Activated CD4-positive, alpha-beta memory T cell treated with anti-CD3 and anti-CD28 coated beads for 36 hours (primary cell): ENCODE results near the gene ST6GAL1. TPM values are rescaled to one million over a fixed set of nuclear protein-coding genes. Genes with fewer than 3 reads are reported as not detected.
A peak's percentile ranks its signal among the peaks of the same experiment; 100 is the strongest.

Source experiments
- CTCF ChIA-PET: fragments of 350-600 bp; sonication (Branson Sonifier 250); formaldehyde crosslinking; loops from one replicate; lab custom pipeline; 2021; ENCODE audit warnings: antibody characterized with exemption, inconsistent platforms; lab: Charles Lee
- POLR2A ChIA-PET: fragments of 350-600 bp; sonication (Branson Sonifier 250); formaldehyde crosslinking; loops from one replicate; lab custom pipeline; 2021; ENCODE audit warnings: antibody characterized with exemption; lab: Charles Lee
- DNase-seq: peaks from one replicate; pipeline ENCODE4 v3.0.0-alpha.2; 2020
- H3K27ac Mint-ChIP-seq: one replicate; pipeline ENCODE4 v1.8.0; 2021; ENCODE audit warnings: mixed read lengths
- H3K27me3 Mint-ChIP-seq: one replicate; pipeline ENCODE4 v1.8.0; 2021; ENCODE audit warnings: mixed read lengths
- H3K36me3 Mint-ChIP-seq: one replicate; pipeline ENCODE4 v1.8.0; 2021; ENCODE audit warnings: mixed read lengths
- H3K4me1 Mint-ChIP-seq: one replicate; pipeline ENCODE4 v1.8.0; 2021; ENCODE audit warnings: low read depth, mixed read lengths
- H3K4me3 Mint-ChIP-seq: one replicate; pipeline ENCODE4 v1.8.0; 2021; ENCODE audit warnings: mild to moderate bottlenecking, mixed read lengths
- H3K9me3 Mint-ChIP-seq: one replicate; pipeline ENCODE4 v1.8.0; 2021; ENCODE audit warnings: mixed read lengths
- intact Hi-C: fragments of 100-400 bp; cut with micrococcal nuclease; formaldehyde crosslinking; loops from one replicate; pipeline ENCODE4 v1.15.1; 2023
- total RNA-seq, 2 experiments: library from RNA; stranded (reverse); gene quantifications; one replicate each; pipeline ENCODE4 v1.2.3, GENCODE V29; 2021

Gene ST6GAL1
- total RNA-seq, 2 experiments from 2014 or later: 99.9 to 113 TPM

DNA sequence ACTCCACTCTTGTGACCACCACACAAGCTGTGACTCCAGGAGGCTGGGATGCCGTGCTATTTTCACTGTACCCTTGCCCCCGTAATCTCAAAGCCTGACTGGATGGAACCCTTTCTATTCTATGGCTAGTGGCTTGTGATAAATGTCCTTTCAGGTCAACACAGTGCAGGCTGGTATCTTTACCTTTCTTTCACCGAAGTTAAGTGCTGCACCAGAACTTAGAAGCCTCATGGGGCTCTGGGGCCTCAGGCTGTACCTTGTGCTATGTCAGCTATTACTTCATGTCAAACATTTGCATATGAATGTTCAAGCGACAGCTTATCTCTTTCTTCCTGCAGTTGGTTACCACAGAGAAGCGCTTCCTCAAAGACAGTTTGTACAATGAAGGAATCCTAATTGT, 142.2 kb downstream of the ST6GAL1 start:
- CTCF ChIA-PET: interaction anchor here (1.2 kb wide), 1 partner anchor 45 kb away, joined by 3 read pairs; no protein-coding TSS in a partner anchor
- H3K36me3 Mint-ChIP-seq: peaks cover 69% of the 10 kb centered on the region
- no peaks in the 10 kb centered on the region for H3K9me3 Mint-ChIP-seq
- H3K4me1 Mint-ChIP-seq: peaks cover 11% of the 10 kb centered on the region
- intact Hi-C loops: no loop called here
- no peak overlapping the region for H3K4me3 Mint-ChIP-seq
- POLR2A ChIA-PET: no interaction called here
- H3K27ac Mint-ChIP-seq: peak overlapping the region; percentile 56
- no peaks in the 10 kb centered on the region for H3K27me3 Mint-ChIP-seq
- no peak for DNase-seq

- CTCF ChIA-PET: interaction anchor here (1.4 to 1.7 kb wide), 2 partner anchors 48 to 224 kb away, joined by 3 to 5 read pairs; no protein-coding TSS in a partner anchor
- no peak overlapping the region for H3K4me3 Mint-ChIP-seq
- intact Hi-C loops: no loop called here
- POLR2A ChIA-PET: no interaction called here
- peaks cover 9% of the 10 kb centered on the region for H3K4me1 Mint-ChIP-seq
- peaks cover 68% of the 10 kb centered on the region for H3K36me3 Mint-ChIP-seq
- no peak overlapping the region for H3K27ac Mint-ChIP-seq
- no peak for DNase-seq
- H3K9me3 Mint-ChIP-seq: no peaks in the 10 kb centered on the region
- no peaks in the 10 kb centered on the region for H3K27me3 Mint-ChIP-seq
Observed at GRCh38 chr3:187073581-187074098, 143.3 kb downstream of the ST6GAL1 start.

- peaks cover 57% of the 10 kb centered on the region for H3K36me3 Mint-ChIP-seq
- H3K4me3 Mint-ChIP-seq: no peak overlapping the region
Observed at GRCh38 chr3:187074846-187075245, 144.5 kb downstream of the ST6GAL1 start.

DNA sequence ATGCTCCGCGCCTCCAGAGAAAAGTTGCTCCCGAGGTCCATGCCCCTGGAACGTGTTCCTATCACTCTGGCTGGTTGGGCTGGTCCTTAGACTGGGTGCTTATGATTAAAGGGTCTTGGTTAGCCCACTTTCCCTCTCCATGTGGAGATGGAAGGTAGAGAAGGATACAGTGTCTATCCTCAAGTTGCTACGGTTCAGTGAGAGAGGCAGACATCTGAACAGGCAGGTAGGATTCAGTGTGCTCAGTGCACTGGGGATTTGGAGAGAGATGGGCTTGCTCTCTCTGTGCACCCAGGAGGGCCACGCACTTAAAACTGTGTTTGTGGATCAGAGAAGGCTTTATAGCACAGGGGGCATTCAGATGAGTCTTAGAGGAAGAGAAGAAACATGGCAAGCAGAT, 146.0 kb downstream of the ST6GAL1 start:
- CTCF ChIA-PET: no interaction called here
- Mint-ChIP-seq H3K4me1 (no peaks in the 10 kb centered on the region), H3K9me3 (no peaks in the 10 kb centered on the region), H3K27ac (peak overlapping the region; percentile 55), H3K27me3 (no peaks in the 10 kb centered on the region), H3K4me3 (no peak overlapping the region), H3K36me3 (peaks cover 49% of the 10 kb centered on the region)
- no peak for DNase-seq
- POLR2A ChIA-PET: no interaction called here
- intact Hi-C loops: no loop called here

More at GRCh38 chr3:187074846-187075245, 144.5 kb downstream of the ST6GAL1 start:
- no peak for DNase-seq
- ChIA-PET POLR2A (no interaction called here), CTCF (interaction anchor here (1.0 to 1.4 kb wide), 2 partner anchors 49 to 76 kb away, joined by 3 read pairs; no protein-coding TSS in a partner anchor)
- H3K27me3 Mint-ChIP-seq: no peaks in the 10 kb centered on the region
- H3K9me3 Mint-ChIP-seq: no peaks in the 10 kb centered on the region
- intact Hi-C loops: no loop called here
- H3K27ac Mint-ChIP-seq: no peak overlapping the region
- peaks cover 6% of the 10 kb centered on the region for H3K4me1 Mint-ChIP-seq

GRCh38 chr3:187077085-187077484, 146.8 kb downstream of the ST6GAL1 start:
- H3K27me3 Mint-ChIP-seq: no peaks in the 10 kb centered on the region
- intact Hi-C loops: no loop called here
- no peak for DNase-seq
- H3K36me3 Mint-ChIP-seq: peaks cover 48% of the 10 kb centered on the region
- H3K4me1 Mint-ChIP-seq: no peaks in the 10 kb centered on the region
- H3K27ac Mint-ChIP-seq: no peak overlapping the region
- H3K9me3 Mint-ChIP-seq: no peaks in the 10 kb centered on the region
- ChIA-PET CTCF (no interaction called here), POLR2A (no interaction called here)
- H3K4me3 Mint-ChIP-seq: no peak overlapping the region

DNA sequence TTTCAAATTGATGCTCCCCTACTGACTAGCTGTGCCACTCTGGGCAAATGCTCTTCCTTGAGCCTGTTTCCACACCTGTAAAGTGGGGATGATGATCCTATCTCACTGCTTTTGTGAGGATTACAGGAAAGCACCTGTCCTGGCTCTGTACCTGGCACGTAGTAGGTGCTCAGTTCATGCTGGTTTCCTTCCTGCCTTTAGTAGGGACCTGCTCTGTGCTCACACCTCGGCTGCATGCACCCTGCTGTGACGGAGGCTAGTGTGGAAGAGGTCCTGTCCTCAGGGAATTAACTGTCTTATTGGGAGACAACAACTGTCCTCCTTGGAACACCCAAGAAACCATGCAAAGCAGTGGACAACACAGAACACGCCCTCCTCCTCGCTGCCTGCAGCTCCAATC, 147.2 kb downstream of the ST6GAL1 start:
- intact Hi-C loops: no loop called here
- Mint-ChIP-seq H3K27ac (no peak overlapping the region), H3K4me1 (no peaks in the 10 kb centered on the region), H3K27me3 (no peaks in the 10 kb centered on the region), H3K36me3 (peaks cover 44% of the 10 kb centered on the region), H3K4me3 (no peak overlapping the region), H3K9me3 (no peaks in the 10 kb centered on the region)
- ChIA-PET POLR2A (no interaction called here), CTCF (no interaction called here)
- no peak for DNase-seq

GRCh38 chr3:187079090-187080022, 149.0 kb downstream of the ST6GAL1 start:
- peaks cover 3% of the 10 kb centered on the region for H3K4me1 Mint-ChIP-seq
- H3K36me3 Mint-ChIP-seq: peaks cover 30% of the 10 kb centered on the region
- ChIA-PET CTCF (no interaction called here), POLR2A (no interaction called here)
- H3K9me3 Mint-ChIP-seq: no peaks in the 10 kb centered on the region
- no peak overlapping the region for H3K27ac Mint-ChIP-seq
- DNase-seq: no peak
- no peak overlapping the region for H3K4me3 Mint-ChIP-seq
- intact Hi-C loops: no loop called here
- no peaks in the 10 kb centered on the region for H3K27me3 Mint-ChIP-seq

DNA sequence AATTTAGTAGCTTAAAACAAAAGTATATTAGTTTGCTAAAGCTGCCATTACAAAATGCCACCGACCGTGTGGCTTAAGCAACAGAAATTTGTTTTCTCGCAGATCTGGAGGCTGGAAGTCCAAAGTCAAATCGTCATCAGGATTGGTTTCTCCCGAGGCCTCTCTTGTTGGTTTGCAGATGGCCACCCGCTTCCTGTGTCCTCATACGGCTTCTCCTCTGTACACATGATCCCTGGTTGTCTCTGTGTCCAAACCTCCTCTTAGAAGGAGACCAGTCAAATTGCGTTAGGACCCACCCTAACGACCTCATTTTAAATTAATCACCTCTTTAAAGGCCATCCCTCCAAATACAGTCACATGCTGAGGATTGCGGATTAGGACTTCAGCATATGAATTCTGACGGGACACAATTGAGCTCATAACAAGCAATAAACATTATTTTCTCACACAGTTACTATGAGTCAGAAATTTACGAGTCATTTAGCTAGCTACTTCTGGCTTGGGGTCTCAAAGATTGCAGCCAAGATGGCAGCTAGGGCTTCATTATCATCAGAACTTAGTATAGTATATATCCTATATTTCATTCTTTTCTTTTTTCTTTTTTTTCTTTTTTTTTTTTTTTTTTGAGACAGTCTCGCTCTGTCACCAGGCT, 150.6 kb downstream of the ST6GAL1 start:
- Mint-ChIP-seq H3K36me3 (peaks cover 22% of the 10 kb centered on the region), H3K4me3 (no peak overlapping the region), H3K9me3 (no peaks in the 10 kb centered on the region), H3K27me3 (no peaks in the 10 kb centered on the region), H3K4me1 (peaks cover 11% of the 10 kb centered on the region), H3K27ac (no peak overlapping the region)
- ChIA-PET CTCF (no interaction called here), POLR2A (no interaction called here)
- intact Hi-C loops: no loop called here
- DNase-seq: no peak

DNA sequence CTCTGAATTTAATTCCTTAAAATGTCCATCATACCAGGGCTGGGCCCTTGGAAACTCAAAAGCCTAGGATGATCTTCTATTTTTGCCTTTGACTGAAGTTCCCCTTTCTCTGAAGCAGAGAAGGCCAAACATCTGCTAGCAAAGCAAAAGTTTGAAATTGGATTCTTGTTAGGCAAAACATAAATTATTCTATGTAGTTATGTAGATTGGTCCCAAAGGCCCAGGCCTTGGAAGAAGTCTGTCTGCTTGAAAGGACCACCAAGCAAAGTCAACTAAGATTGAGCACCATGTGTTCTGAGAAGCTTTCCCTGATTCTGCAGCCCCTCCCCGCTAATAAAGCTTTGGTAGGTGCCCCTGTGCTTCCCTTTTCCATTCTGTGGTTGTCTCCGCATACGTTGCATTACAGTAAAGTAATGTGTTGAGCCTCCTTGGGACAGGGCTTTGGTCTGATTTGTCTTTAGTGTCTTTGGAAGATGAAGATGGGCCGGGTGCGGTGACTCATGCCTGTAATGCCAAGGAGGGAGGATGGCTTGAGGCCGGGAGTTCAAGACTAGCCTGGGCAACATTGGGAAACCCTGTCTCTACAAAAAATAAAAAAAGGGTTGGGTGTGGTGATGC, 152.5 kb downstream of the ST6GAL1 start:
- intact Hi-C loops: no loop called here
- ChIA-PET POLR2A (no interaction called here), CTCF (interaction anchor here (1.1 kb wide), 1 partner anchor 30 kb away, joined by 3 read pairs; no protein-coding TSS in a partner anchor)
- peaks cover 11% of the 10 kb centered on the region for H3K4me1 Mint-ChIP-seq
- H3K9me3 Mint-ChIP-seq: peaks cover 12% of the 10 kb centered on the region
- H3K36me3 Mint-ChIP-seq: peaks cover 12% of the 10 kb centered on the region
- H3K4me3 Mint-ChIP-seq: no peak overlapping the region
- H3K27ac Mint-ChIP-seq: no peak overlapping the region
- no peak for DNase-seq
- no peaks in the 10 kb centered on the region for H3K27me3 Mint-ChIP-seq

DNA sequence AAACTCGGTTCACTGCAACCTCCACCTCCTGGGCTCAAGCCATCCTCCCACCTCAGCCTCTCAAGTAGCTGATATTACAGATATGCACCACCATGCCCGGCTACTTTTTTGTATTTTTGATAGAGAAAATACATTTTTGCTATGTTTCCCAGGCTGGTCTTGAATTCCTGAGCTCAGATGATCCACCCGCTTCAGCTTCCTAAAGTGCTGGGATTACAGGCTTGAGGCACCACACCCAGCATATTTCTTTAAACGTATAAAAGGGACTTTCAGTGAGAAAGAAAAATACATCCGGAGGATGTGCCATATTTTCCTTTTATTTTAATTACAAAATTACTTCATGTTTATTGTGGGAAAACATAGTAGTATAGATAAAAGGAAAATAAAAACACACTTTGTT, 153.8 kb downstream of the ST6GAL1 start:
- ChIA-PET POLR2A (interaction anchor here (0.7 to 1.3 kb wide), 2 partner anchors 11 to 139 kb away, joined by 4 to 5 read pairs; no protein-coding TSS in a partner anchor), CTCF (interaction anchor here (1.3 kb wide), 1 partner anchor 55 kb away, joined by 6 read pairs; the partner anchor contains the start of gene RPL39L)
- peaks cover 13% of the 10 kb centered on the region for H3K36me3 Mint-ChIP-seq
- intact Hi-C loops: no loop called here
- H3K27ac Mint-ChIP-seq: no peak overlapping the region
- no peaks in the 10 kb centered on the region for H3K27me3 Mint-ChIP-seq
- H3K9me3 Mint-ChIP-seq: peaks cover 23% of the 10 kb centered on the region
- peaks cover 11% of the 10 kb centered on the region for H3K4me1 Mint-ChIP-seq
- DNase-seq: no peak
- H3K4me3 Mint-ChIP-seq: no peak overlapping the region

DNA sequence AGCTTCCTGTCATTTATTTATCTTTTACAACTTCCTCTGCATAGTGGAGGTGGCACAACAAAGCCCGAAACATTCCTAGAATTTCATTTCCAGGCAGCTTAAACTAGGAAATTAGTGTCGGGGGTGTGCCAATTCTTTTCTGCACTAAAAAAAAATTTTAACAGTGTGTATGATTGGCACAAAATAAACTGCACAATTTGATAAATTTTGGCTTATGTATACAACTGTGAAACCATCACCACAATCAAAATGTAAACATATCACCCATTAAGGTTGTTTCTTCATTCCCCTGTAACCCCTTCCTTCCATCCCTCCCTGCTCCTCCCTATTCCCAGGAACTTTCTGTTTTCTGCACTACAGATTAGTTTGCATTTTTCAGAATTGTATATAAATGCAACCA, 154.3 kb downstream of the ST6GAL1 start:
- no peak overlapping the region for H3K4me3 Mint-ChIP-seq
- DNase-seq: no peak
- CTCF ChIA-PET: interaction anchor here (1.1 to 1.3 kb wide), 2 partner anchors 15 to 55 kb away, joined by 4 to 6 read pairs; partner anchors contain the start of gene RPL39L
- H3K27ac Mint-ChIP-seq: no peak overlapping the region
- no peaks in the 10 kb centered on the region for H3K27me3 Mint-ChIP-seq
- peaks cover 16% of the 10 kb centered on the region for H3K36me3 Mint-ChIP-seq
- H3K4me1 Mint-ChIP-seq: peaks cover 11% of the 10 kb centered on the region
- intact Hi-C loops: no loop called here
- POLR2A ChIA-PET: interaction anchor here (1.3 kb wide), 1 partner anchor 11 kb away, joined by 4 read pairs; no protein-coding TSS in a partner anchor
- peaks cover 27% of the 10 kb centered on the region for H3K9me3 Mint-ChIP-seq
